HCT116 (cell line): ENCODE measurements around the gene NDUFB2. TPM values are rescaled to one million over a fixed set of nuclear protein-coding genes. Genes with fewer than 3 reads are reported as not detected.

Experiments used
- ATAC-seq: fragments of 200-7000 bp; cut with Tn5 transposase; 2 replicates; pipeline ENCODE4 v1.9.1; 2020; ENCODE audit warnings: mild to moderate bottlenecking, moderate library complexity
- BruUV-seq: library from RNA; stranded (reverse); fragments of 400-500 nt; replicated peaks from 2 replicates; lab custom pipeline; 2021; lab: Mats Ljungman, UMichigan
- CTCF ChIA-PET: fragments of 300-600 bp; sonication (Branson Sonifier 250); formaldehyde crosslinking; loops from one replicate; lab custom pipeline; 2021; ENCODE audit warnings: antibody characterized with exemption; lab: Charles Lee
- POLR2A ChIA-PET: fragments of 300-600, 350-600 bp; sonication (Branson Sonifier 250); formaldehyde crosslinking; loops from one replicate; lab custom pipeline; 2021; ENCODE audit warnings: antibody characterized with exemption; lab: Charles Lee
- RAD21 ChIA-PET, 2 experiments: fragments of 300-600 bp; sonication (Branson Sonifier 250); formaldehyde crosslinking; loops; one replicate each; lab custom pipeline; 2023; ENCODE audit warnings: low total read pairs in 2 of 2; ENCODE audit not compliant: uncharacterized antibody in 2 of 2, unreplicated experiment in 2 of 2, low non-redundant PET in 1 of 2; lab: Charles Lee
- DNase-seq: peaks from one replicate; pipeline ENCODE4 v3.0.0-alpha.2; 2010; ENCODE audit warnings: low read depth, low spot score
- H2AFZ ChIP-seq: fragments of 200-600 bp; shearing (Covaris generic), sonication (generic); 2 replicates; pipeline ENCODE4 v1.6.1; 2017; ENCODE audit warnings: low read depth, mixed run types, mixed read lengths, antibody characterized with exemption, low read length; ENCODE audit not compliant: poor library complexity, severe bottlenecking
- H3K27ac ChIP-seq: 2 replicates; pipeline ENCODE4 v1.5.1; 2012; ENCODE audit warnings: low read depth, low read length
- H3K27me3 ChIP-seq: fragments of 200-600 bp; sonication (generic); 2 replicates; pipeline ENCODE4 v1.6.1; 2016; ENCODE audit warnings: mixed run types, low read length, mixed read lengths; ENCODE audit not compliant: insufficient read depth
- H3K36me3 ChIP-seq, 2 experiments: fragments of 200-500 bp in 1 of 2; fragments of 200-600 bp in 1 of 2; sonication (Bioruptor generic) in 1 of 2; sonication (generic) in 1 of 2; 2 replicates each; pipeline versions ENCODE4 v1.5.1 to v1.6.1; 2014 to 2016; ENCODE audit warnings: low read length in 2 of 2, inconsistent platforms in 1 of 2, mixed read lengths in 1 of 2, mixed run types in 1 of 2; ENCODE audit not compliant: insufficient read depth in 2 of 2, control insufficient read depth in 1 of 2
- H3K4me1 ChIP-seq, 2 experiments: fragments of 200-600 bp in 1 of 2; sonication (generic) in 1 of 2; 2 replicates each; pipeline versions ENCODE4 v1.5.1 to v1.6.1; 2012 to 2017; ENCODE audit warnings: low read length in 2 of 2, inconsistent platforms in 1 of 2, mild to moderate bottlenecking in 1 of 2, mixed read lengths in 1 of 2, mixed run types in 1 of 2, moderate library complexity in 1 of 2; ENCODE audit not compliant: insufficient read depth in 2 of 2, control insufficient read depth in 1 of 2
- H3K4me2 ChIP-seq: fragments of 200-600 bp; sonication (generic); 2 replicates; pipeline ENCODE4 v1.6.1; 2017; ENCODE audit warnings: mixed run types, low read length, mixed read lengths
- H3K4me3 ChIP-seq, 2 experiments: fragments of 200-600 bp in 1 of 2; sonication (generic) in 1 of 2; replicated peaks in 1 of 2; 2 replicates each; pipeline ENCODE4 v1.5.1; 2011 to 2016; ENCODE audit warnings: low read length in 2 of 2, control low read depth in 1 of 2, low read depth in 1 of 2, mild to moderate bottlenecking in 1 of 2, mixed read lengths in 1 of 2, mixed run types in 1 of 2
- H3K79me2 ChIP-seq: fragments of 200-600 bp; sonication (generic); 2 replicates; pipeline ENCODE4 v1.6.1; 2017; ENCODE audit warnings: mild to moderate bottlenecking, mixed run types, low read length, moderate library complexity, mixed read lengths; ENCODE audit not compliant: insufficient read depth
- H3K9ac ChIP-seq: fragments of 200-600 bp; sonication (generic); 2 replicates; pipeline ENCODE4 v1.6.1; 2016; ENCODE audit warnings: low read length, mixed read lengths
- H3K9me2 ChIP-seq: fragments of 200-600 bp; sonication (generic), shearing (Covaris generic); 2 replicates; pipeline ENCODE4 v1.6.1; 2017; ENCODE audit warnings: mixed run types, mild to moderate bottlenecking, moderate library complexity; ENCODE audit not compliant: insufficient read depth
- H3K9me3 ChIP-seq, 2 experiments: fragments of 200-500 bp in 1 of 2; fragments of 200-600 bp in 1 of 2; sonication (Bioruptor generic) in 1 of 2; sonication (generic) in 1 of 2; 2 replicates each; pipeline ENCODE4 v1.6.1; 2014 to 2017; ENCODE audit warnings: low read length in 2 of 2, mixed read lengths in 2 of 2, inconsistent platforms in 1 of 2, low read depth in 1 of 2, mild to moderate bottlenecking in 1 of 2, mixed run types in 1 of 2, moderate library complexity in 1 of 2; ENCODE audit not compliant: control insufficient read depth in 1 of 2, insufficient read depth in 1 of 2
- H4K20me1 ChIP-seq: fragments of 200-600 bp; sonication (generic), shearing (Covaris generic); 2 replicates; pipeline ENCODE4 v1.6.1; 2017; ENCODE audit warnings: mixed run types, mild to moderate bottlenecking, moderate library complexity; ENCODE audit not compliant: insufficient read depth
- CTCF ChIP-seq, 3 experiments: fragments of 200-600 bp in 1 of 3; sonication (generic) in 1 of 3; IDR thresholded peaks in 2 of 3; conservative IDR thresholded peaks in 1 of 3; 2 replicates each; pipeline ENCODE4 v1.5.1; 2012 to 2017; ENCODE audit warnings: low read depth in 2 of 3, low read length in 2 of 3, antibody characterized with exemption in 1 of 3, borderline replicate concordance in 1 of 3, control low read depth in 1 of 3, mild to moderate bottlenecking in 1 of 3, mixed read lengths in 1 of 3, mixed run types in 1 of 3, moderate library complexity in 1 of 3; ENCODE audit not compliant: insufficient read depth in 1 of 3
- RAD21 ChIP-seq: IDR thresholded peaks from 2 replicates; pipeline ENCODE4 v1.6.1; 2012; ENCODE audit warnings: low read depth, mild to moderate bottlenecking
- REST ChIP-seq: IDR thresholded peaks from 2 replicates; pipeline ENCODE4 v1.6.1; 2012; ENCODE audit warnings: low read depth
- TCF7L2 ChIP-seq: IDR thresholded peaks from 2 replicates; pipeline ENCODE4 v1.7.0; 2011; ENCODE audit warnings: borderline replicate concordance, inconsistent platforms; ENCODE audit not compliant: insufficient read depth, insufficient read length; ENCODE audit errors: extremely low read depth
- intact Hi-C: fragments of 100-400 bp; cut with micrococcal nuclease; formaldehyde crosslinking; loops from 2 replicates; pipeline ENCODE4 v1.10.0; 2022
- total RNA-seq: library from RNA; stranded (reverse); gene quantifications from one replicate; pipeline ENCODE4 v1.2.1, GENCODE V29; 2021; ENCODE audit not compliant: unreplicated experiment

NDUFB2 gene
- total RNA-seq, 1 experiment from 2014 or later, result 143 TPM

GRCh38 chr7:140674899-140675701 is 21.4 kb upstream of the NDUFB2 start:
- ATAC-seq (peak; percentile 37), DNase-seq (peak; percentile 27)
- H3K9ac ChIP-seq, result no peak overlapping the region
- H3K36me3 ChIP-seq, result no peaks in the 10 kb centered on the region
- no peaks in the 10 kb centered on the region for H4K20me1 ChIP-seq
- CTCF ChIA-PET, result interaction anchor here (1.0 to 1.5 kb wide), 7 partner anchors 11 to 545 kb away, joined by 3 to 4 read pairs (median 4); no protein-coding TSS in a partner anchor
- no peak overlapping the region for H3K4me2 ChIP-seq
- no peaks in the 10 kb centered on the region for H3K79me2 ChIP-seq
- H3K9me2 ChIP-seq, result no peaks in the 10 kb centered on the region
- POLR2A ChIA-PET, result no interaction called here
- no TSS peak for BruUV-seq
- RAD21 ChIA-PET, result no interaction called here
- H2AFZ ChIP-seq, result no peak overlapping the region
- H3K9me3 ChIP-seq, result no peaks in the 10 kb centered on the region
- no peak overlapping the region for H3K4me3 ChIP-seq
- no peaks in the 10 kb centered on the region for H3K27me3 ChIP-seq
- intact Hi-C loops, result loop anchor here (1.0 to 5.0 kb wide), 4 partner anchors 307 to 857 kb away; no protein-coding TSS in a partner anchor
- TF ChIP-seq RAD21 (peak; percentile 85), CTCF (IDR thresholded peaks at IDR 0.05 in 2 of 3, conservative IDR thresholded peaks at IDR 0.05 in 1 of 3; ENCODE audit: borderline replicate concordance in 1 of 3, insufficient read depth in 1 of 3, low read depth in 2 of 3, low read length in 2 of 3) (peak; percentile 49 to 54 (median 53); a peak in 5 of 6 replicates), REST (no peak), TCF7L2 (no peak)
- peaks cover 9 to 24% of the 10 kb centered on the region in 2 experiments for H3K4me1 ChIP-seq
- no peak overlapping the region for H3K27ac ChIP-seq
